22Rv1 (cell line): Measurements from ENCODE around the gene DDAH1.

Experiments used
- H3K27ac ChIP-seq: fragments of 450-650 bp; 2 replicates; pipeline ENCODE4 v1.5.1; 2017
- CTCF ChIP-seq: fragments of 450-650 bp; IDR thresholded peaks from 2 replicates; pipeline ENCODE4 v1.5.1; 2017; ENCODE audit warnings: mild to moderate bottlenecking
- ZFX ChIP-seq: fragments of 450-650 bp; IDR thresholded peaks from 2 replicates; pipeline ENCODE4 v1.6.1; 2017; ENCODE audit warnings: antibody characterized with exemption, borderline replicate concordance

The DDAH1 gene

GRCh38 chr1:85379203-85380136, 85.5 kb downstream of the DDAH1 start:
- TF ChIP-seq CTCF (no peak), ZFX (no peak)
- no peak overlapping the region for H3K27ac ChIP-seq

- TF ChIP-seq CTCF (no peak), ZFX (no peak)
- no peak overlapping the region for H3K27ac ChIP-seq
These were observed 86.4 kb downstream of the DDAH1 start for GRCh38 chr1:85378534-85378933.

GRCh38 chr1:85376356-85376755, 88.6 kb downstream of the DDAH1 start:
- H3K27ac ChIP-seq, result no peak overlapping the region
- TF ChIP-seq ZFX (no peak), CTCF (no peak)

GRCh38 chr1:85375493-85375892, 89.5 kb downstream of the DDAH1 start:
- H3K27ac ChIP-seq, result no peak overlapping the region
- TF ChIP-seq ZFX (no peak), CTCF (no peak)

GRCh38 chr1:85374160-85374559, 90.8 kb downstream of the DDAH1 start:
- no peak overlapping the region for H3K27ac ChIP-seq
- TF ChIP-seq ZFX (no peak), CTCF (no peak)

- TF ChIP-seq ZFX (no peak), CTCF (no peak)
- no peak overlapping the region for H3K27ac ChIP-seq
These were observed 91.6 kb downstream of the DDAH1 start for GRCh38 chr1:85373378-85373708.

GRCh38 chr1:85372683-85373377, 92.1 kb downstream of the DDAH1 start:
- TF ChIP-seq CTCF, result no peak
- TF ChIP-seq ZFX, result no peak
- H3K27ac ChIP-seq, result no peak overlapping the region
